HG02840 (cell line): Measurements from ENCODE around the gene METTL25.
A peak's percentile ranks its signal among the peaks of the same experiment; 100 is the strongest.

Source experiments
- ATAC-seq: cut with Tn5 transposase; IDR thresholded peaks from one replicate; pipeline ENCODE4 v1.9.1; 2021; ENCODE audit warnings: mild to moderate bottlenecking, moderate library complexity, moderate number of reproducible peaks; ENCODE audit not compliant: unreplicated experiment, low FRiP score

The METTL25 gene

DNA sequence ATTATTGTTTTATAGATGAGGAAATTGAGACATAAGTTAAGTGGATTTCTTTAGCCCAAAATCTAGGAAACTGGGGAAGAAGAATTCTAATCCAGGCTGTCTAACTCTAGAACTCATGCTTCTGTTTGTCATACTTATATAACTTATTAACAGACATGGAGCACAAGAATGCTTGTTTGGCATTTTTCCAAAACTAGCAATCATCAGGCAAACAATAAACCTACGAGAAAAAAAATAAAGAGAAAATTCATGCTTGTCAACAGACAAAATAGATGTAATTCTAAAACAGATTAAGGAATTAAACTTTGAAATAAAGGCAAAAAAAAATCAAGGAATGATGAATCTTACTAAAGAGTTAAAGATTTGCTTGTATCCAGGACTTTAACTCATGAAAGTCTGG is 103.1 kb downstream of the METTL25 start:
- ATAC-seq, result no peak

DNA sequence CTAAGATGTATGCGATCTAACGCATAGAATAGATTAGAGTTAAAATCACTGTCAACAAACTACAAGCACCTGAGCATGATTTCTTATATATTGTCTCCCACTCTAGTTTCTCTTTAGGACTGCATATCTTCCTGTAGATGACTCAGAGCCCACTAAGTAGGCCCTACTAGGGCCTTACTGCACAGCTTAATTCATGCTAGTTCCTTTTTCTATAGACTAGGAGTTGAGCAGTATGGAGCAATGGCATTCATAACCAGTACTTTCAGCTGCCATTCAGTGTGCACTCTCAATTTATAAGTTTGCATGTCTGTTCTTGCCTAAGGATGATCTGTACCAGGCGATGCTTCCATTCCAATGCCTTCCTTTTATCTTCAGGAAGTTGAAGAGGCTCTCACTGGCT is 103.5 kb downstream of the METTL25 start:
- ATAC-seq, result no peak

DNA sequence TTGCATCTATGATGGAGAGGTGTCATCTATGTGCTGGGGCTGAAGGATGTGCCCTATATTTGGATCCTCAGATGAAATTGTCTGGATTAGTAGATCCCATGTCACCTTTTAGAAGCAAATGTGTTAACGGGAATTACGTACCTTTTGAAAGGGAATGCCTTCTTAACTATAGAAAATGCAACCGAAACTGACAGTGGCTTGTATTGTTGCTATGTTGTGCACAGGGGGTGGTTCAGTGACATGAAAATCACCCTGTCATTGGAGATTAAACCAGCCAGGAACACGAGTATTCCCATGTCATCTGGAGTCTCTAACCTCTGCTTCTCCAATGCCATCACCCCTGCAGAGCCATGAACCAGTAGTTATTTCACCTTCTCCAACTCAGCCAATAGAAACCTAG is 110.2 kb downstream of the METTL25 start:
- ATAC-seq, result no peak

DNA sequence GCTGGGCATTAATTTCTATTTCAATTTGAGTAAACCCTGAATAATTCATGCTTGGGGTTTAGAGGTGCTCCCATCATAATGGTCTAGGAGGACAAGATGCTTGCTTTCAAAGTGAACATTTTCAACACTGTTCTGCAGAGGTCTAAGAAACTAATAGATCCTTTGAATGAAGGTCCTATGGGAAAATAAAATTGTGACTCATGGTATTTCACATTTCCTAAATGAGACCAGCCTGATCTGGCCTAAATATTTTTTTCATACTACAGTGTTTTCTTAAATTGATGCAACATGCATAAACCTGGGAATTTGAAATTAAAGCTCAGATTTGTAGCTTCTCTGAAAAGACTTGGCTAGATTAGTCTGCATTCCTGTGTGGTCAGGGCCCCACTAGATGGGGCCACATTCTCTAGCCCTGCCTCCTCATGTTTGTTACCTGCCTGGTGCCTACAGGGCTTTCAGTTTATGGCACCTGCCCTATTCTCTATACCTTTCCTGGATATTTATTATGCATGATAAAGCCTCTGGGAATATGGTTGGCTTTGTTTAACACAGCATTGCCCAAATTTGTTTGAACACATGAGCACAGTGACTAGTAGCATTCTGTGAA is 112.7 kb downstream of the METTL25 start:
- ATAC-seq, result no peak

DNA sequence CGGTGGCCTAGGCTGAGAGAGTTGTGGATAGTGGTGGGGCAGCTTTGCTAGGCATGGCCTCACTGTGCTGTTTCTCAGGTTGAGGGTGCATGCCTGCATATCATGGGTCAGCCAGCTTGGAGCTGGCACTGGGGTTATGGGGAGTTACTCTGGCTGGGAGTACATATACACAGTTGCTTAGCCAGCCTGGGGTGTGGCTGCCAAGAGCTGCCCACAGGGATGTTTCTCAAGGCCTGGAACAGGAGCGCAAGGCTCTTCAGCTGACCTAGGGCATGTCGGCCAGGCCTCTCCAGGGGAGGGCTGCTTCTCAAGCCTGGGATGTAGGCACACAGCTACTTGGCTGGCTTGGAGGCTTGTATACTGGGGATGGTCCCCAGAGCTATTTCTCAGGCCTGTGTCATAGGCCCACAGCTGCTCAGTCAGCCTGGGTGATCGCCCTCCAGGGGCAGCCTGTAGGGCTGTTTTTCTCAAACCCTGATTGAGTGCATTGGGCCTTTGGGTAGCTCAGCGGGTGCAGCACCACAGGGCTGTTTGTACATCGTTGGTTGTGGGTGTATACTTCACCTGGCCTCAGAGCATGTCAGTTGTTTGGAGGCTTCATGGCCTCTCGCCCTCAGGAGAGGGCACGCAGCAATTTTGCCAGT is 114.9 kb downstream of the METTL25 start:
- no peak for ATAC-seq

DNA sequence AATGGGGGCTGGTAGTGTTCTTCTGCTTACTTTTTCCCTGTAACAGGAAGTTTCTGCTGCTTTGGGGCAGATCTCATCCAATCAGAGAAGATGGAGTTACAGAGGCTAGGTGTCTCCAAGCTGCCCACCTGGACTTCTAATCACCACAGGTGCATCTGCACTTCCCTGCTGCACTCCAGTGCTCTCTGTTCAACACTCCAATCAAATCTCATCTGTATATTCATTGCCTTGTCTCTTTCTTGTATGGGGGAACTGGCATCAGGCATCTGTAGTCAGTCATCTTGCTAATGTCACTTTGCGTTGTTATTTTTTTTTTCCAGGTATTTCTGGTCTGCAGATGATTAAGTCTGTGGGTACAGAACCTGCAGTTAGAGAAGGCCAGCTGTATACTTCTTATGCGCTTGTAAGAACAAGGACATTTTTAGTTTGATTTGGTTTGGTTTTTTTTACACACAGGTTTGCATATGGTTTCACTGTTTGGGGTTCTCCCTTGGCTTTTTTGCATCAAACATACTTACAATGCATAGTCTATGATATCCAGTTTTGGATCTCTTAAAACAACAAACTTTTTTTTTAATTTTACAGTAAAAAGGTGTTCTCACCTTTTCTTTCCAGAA is 116.0 kb downstream of the METTL25 start:
- peak; percentile 96 for ATAC-seq

DNA sequence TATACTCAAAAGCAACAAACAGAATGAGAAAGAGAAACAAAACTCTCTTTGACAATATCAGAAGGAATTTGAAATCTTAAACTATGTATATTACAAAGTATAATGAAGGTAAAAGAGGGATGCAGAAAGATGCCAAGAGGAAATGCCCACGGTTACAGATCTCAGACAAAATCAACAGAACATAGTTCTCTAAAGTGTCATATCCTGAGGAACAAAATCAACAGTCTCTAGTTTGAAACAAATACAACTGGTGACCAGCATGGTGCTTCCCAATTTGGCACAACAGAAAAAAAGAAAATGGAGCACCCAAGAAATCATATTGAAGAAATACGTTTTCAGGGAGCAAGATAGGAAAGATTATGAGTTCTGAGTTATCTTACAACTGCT is 116.5 kb downstream of the METTL25 start:
- ATAC-seq, result peak; percentile 1

DNA sequence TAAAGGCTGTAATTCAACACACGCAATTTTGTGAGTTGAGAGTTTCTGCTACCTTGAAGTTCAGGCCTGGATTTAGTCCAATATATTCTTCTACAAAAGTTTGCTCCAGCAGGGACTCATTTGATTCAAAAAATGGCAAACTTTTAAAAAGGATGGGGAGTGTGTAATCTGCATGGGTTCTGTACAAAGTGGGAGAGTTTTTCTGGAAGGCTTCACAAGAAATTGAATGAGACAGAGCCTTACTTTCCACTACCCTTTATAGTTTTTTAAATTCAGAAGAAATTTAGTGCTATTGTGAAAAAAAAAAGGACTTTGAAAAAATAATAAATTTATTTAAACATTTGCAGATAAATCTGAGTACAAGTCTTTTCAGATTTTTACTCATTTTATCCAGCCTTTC is 116.9 kb downstream of the METTL25 start:
- no peak for ATAC-seq

DNA sequence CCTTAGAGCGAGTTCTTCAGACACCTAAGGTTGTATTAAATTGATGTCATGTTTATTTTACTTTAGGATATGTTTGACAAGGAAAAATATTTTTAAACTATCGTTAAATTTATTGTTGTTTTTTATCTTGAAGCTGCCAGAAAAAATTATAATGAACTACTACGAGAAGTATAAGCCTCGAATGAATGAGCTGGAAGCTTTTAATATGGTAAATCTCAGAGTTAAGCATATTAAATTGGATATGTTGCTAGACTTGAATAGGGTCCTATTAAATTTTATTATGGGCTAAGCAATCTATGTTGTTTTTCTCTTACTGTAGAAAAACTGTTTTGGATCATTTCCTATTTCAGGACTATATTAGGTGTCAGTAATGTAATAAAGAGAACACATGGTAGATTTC is 118.2 kb downstream of the METTL25 start:
- no peak for ATAC-seq

DNA sequence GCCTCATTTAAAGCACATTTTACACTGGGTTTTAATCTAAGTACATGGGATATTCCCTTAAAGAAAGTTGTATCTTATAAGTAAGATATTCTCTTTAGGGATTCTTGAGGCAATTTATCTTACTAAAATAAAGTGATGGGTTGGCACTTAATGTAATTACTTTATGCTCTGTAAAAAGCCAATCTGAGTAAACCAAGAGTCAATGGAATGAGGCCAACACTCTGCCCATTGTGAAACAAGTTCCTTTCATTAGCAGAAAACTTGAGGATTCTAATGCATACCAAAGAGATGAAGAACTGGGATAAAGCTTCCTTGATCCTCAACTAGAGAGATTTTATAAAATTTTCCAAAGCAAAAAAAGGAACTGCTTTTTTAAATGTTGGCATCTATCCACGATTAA is 121.2 kb downstream of the METTL25 start:
- ATAC-seq, result no peak

DNA sequence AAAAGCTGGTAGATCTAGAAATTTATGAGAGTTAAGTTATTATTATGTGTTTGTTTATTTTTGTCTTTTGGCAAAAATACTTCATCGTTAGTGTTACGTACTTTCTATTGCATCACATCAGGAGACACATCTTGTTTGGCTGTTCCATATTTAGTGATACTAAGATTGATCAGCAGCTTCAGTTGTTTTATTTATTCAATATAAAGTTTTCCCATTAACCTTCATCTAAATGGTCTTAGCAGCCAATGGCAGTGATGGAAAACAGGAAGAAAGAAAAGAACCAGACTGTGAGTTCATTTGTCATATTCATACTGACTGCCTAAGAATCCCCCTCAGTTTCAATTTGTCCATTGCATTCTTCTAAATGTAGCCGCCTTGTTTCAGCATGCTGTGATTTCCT is 122.3 kb downstream of the METTL25 start:
- ATAC-seq, result no peak

DNA sequence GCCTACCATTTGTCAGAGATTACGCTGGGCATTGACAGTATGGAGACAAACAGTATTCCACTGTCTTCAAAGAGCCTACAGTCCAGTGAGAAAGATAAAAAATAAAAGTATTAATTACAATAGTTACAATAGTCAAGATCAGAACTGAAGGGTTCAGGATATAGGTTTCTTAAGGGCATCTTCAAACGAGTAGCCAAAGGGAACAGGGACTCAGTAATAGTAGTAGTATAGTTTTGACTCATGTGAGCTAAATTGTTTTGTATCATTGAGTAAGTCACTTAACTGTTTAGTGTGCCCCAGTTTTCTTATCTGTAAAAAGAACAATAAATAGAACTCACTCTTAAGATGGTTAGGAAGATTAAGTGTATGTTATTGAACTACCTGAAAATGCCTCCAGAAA is 123.6 kb downstream of the METTL25 start:
- ATAC-seq, result no peak

DNA sequence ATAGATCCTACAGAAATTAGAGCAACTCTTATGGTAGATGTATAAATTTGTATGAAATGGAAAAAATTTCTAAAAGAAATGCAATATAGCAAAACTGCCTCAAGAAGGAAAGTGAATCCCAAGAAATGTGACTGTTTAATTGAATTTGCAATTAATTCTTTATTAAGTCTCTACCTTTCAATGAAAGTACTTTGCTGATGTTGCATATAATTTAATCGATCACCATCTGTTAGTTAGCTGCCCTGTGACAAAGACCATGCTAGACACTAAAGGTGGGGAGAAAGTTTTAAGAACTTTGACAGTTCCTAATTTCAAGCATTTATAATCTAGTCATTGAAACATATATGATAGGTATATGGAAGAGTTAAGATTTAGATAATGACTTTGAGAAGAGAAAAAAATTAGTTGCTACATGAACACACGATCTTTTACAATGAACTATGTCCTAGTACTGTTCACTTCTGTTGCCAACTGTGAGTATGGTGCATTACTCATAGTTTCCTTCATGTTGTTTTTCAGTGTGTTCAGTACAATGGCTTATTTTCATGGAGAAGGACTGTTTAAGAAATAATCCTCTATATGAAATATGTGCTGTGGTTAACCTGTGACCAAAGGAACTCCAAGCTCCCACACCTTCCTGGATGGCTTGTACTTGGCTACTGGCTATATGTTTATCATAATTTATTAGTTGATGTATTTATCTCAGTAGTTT is 128.4 kb downstream of the METTL25 start:
- no peak for ATAC-seq

DNA sequence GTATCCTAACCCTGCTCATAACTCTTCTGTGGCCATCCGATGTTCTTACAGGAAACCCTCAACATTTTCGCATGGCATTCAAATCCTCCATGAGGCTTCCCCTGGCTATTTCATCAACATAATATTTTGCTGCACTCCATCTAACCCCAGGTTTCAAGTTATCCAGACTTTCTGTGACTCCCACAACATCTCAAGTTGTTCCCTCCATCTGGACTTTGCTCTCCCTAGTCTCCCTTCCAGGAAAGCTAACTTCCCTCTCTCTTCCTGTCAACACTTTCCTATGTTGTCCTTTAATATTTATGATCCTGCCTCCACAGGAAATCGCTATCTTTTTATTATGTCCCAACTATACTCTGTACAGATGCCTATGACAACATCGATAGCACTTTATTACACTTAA is 146.1 kb downstream of the METTL25 start:
- ATAC-seq, result no peak

DNA sequence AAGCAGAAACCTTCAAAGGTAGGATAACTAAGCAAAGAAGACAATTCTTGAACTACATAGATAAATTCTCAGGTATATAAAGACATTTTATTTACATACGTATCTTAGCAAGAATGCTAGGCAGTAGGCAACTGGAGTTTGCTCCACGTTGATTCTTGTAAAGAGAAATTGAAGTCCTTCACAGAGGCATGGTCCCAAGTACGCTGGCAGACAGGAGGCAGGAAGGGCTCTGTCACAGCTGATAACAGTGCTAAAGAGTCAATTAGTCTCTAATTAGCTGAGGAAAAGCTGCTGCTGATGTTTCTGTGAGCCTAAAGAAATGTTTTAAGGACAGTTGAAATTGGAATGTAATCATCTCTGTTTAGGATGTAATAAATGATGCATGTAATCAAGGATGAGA is 146.8 kb downstream of the METTL25 start:
- ATAC-seq, result no peak

DNA sequence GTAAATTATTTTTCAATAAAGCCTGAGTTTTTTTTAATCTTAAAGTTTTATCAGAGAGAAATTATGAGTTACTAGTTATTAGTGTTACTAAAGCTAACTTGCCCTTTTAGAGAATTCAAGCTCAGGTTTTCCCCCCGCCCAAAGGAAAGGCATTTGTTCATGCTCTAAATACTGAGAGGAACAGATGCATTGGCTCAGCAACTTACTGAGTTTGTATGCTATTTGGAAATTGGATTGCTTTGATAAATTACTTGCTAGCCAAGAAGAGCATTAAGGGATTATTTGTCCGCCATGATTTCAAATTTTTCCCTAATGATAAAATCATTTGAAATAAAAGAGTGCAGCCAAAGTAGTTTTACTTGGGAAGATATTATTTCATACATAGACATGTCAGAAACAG is 149.4 kb downstream of the METTL25 start:
- no peak for ATAC-seq

DNA sequence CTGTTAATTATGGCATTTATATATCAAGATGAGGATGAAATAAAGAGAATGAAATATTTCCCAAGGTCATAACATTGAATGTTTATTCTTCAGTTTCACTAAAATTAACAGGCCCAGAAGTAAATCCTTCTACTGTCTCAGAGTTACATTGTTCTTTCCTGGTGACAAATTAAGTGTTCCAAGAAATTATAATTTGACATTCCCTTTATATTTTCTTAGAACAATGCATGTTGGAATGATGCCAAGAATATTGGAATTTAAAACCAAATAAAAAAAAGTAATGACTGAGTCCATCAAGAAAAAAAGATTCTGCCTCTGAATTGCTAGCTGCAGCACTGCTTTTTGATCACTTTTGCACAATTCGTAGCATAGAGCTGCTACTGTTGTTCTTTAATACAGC is 152.1 kb downstream of the METTL25 start:
- ATAC-seq, result no peak

DNA sequence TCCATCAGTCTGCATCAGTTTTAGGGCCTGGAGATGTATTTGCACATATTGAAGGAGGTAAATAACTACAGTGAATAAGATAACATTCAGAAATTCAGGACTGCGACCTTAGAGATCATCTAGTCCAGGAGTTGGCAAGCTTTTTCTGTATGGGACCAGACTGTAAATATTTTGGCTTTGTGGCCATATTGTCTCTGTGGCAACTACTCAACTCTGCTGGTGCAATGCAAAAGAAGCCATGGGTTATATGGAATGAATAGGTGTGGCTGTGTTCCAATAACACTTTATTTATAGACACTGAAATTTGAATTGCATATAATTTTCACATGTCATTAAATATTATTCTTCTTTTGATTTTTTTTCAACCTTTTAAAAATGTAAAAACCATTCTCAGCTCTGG is 156.6 kb downstream of the METTL25 start:
- no peak for ATAC-seq

DNA sequence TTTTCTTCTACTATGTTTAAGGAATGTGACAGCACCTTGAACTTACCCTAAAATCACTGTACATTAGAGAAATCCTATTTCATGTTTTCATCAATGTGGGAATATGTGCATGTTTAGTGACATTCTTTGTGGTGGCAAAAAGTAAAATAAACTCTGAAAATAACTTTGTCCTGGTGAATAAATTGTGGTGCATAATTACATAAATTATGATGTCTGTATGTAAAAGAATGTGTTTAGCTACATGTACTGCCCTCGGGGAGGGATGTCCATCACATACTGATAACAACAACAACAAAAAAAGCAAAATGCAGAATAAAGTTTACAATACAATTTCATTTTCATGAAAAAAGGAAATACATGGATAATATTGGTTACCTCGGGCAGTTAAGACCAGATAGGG is 157.3 kb downstream of the METTL25 start:
- no peak for ATAC-seq

DNA sequence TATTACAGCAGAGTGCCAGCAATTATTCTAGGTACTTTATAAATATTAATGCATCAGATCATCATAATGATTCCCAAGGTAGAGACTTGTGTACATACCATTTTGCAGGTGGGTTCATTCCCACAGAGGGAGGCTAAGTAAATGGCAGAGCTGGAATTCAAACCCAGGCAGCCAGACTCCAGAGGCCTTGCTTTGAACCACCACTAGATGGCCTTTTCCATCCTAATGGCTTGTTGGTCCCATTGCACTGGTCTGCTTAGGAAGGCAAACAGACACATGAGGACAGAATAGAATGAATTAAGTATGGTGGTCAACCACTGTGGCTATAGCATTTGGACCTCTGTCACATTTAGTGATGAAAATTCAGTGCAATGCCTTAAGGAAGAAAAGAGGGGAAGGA is 158.7 kb downstream of the METTL25 start:
- peak; percentile 72 for ATAC-seq

DNA sequence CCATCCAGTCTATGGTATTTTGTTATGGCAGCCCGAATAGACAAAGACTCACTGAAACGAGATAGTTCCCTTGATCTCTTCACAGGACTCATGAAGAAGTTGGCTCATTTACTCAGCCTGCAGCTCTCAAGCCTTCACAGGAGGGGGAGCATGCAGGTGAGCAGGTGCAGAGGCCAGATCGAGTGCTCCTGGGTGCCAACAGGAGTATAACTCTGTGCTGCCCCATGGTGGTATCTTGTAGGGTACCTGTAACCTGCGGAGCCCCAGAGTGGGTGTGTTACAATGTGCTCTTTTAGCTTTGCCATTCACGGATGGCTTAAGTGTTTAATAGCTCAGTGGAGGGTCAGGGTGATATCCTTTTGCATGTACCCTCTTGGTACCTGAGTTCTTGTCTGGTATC is 159.5 kb downstream of the METTL25 start:
- no peak for ATAC-seq

DNA sequence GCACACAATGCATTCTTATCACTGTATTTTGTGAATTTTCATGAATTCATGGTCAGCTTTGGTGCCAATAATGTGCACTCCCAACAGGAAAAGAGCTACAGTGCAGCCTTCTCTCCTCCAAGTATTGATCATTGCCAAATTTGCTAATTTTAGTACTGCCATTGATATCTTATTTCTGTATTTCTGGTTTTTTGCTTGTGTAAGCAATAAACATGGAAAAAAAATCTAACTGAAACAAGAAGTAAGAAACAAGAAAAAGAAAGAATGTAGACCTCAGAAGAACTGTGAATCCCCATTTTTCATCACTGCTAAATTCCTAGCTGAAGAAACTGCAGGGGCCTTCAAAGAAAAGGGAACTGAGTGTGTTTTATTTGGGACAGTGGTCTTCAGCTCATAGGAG is 161.2 kb downstream of the METTL25 start:
- no peak for ATAC-seq
